Epithelial cell of prostate (primary cell): ENCODE results near the gene NR5A2.
"Not testable (repeated sequence)": the region's sequence is repeated elsewhere in the genome, so short reads cannot be mapped to it uniquely, and the experiment has no call there.

Experiments
- DNase-seq: peaks from one replicate; pipeline ENCODE4 v3.0.0-alpha.2; 2011; ENCODE audit warnings: low read depth, low spot score
- H3K27ac ChIP-seq: fragments of 450-650 bp; 2 replicates; pipeline ENCODE4 v1.5.1; 2017; ENCODE audit warnings: mild to moderate bottlenecking

The NR5A2 gene

GRCh38 chr1:200182701-200183100 lies 155.2 kb downstream of the NR5A2 start:
- H3K27ac ChIP-seq = peak overlapping the region; percentile 68
- DNase-seq = no peak

- no peak for DNase-seq
- peak overlapping the region; percentile 33 for H3K27ac ChIP-seq
Observed at GRCh38 chr1:200183637-200184036, 156.1 kb downstream of the NR5A2 start.

GRCh38 chr1:200184196-200184595 lies 156.7 kb downstream of the NR5A2 start:
- DNase-seq = peak; percentile 94
- peak overlapping the region; percentile 33 for H3K27ac ChIP-seq

- DNase-seq, H3K27ac ChIP-seq: not testable (repeated sequence)
Observed at GRCh38 chr1:200185191-200185590, 157.7 kb downstream of the NR5A2 start.

- not testable (repeated sequence) for H3K27ac ChIP-seq, DNase-seq
Observed at GRCh38 chr1:200187332-200187731, 159.8 kb downstream of the NR5A2 start.

- no peak overlapping the region for H3K27ac ChIP-seq
- DNase-seq = no peak
Observed at GRCh38 chr1:200191993-200192392, 164.5 kb downstream of the NR5A2 start.

GRCh38 chr1:200194477-200194876 lies 167.0 kb downstream of the NR5A2 start:
- no peak overlapping the region for H3K27ac ChIP-seq
- no peak for DNase-seq

- no peak for DNase-seq
- H3K27ac ChIP-seq = no peak overlapping the region
Observed at GRCh38 chr1:200198236-200198635, 170.7 kb downstream of the NR5A2 start.

- H3K27ac ChIP-seq = peak overlapping the region; percentile 80
- no peak for DNase-seq
Observed at GRCh38 chr1:200205216-200205995, 177.9 kb downstream of the NR5A2 start.

GRCh38 chr1:200206340-200206739 lies 178.8 kb downstream of the NR5A2 start:
- peak; percentile 57 for DNase-seq
- peak overlapping the region; percentile 80 for H3K27ac ChIP-seq

- no peak for DNase-seq
- peak overlapping the region; percentile 80 for H3K27ac ChIP-seq
Observed at GRCh38 chr1:200206761-200207160, 179.3 kb downstream of the NR5A2 start.

GRCh38 chr1:200207711-200208126 lies 180.2 kb downstream of the NR5A2 start:
- DNase-seq = no peak
- peak overlapping the region; percentile 80 for H3K27ac ChIP-seq

GRCh38 chr1:200211157-200211556 lies 183.6 kb downstream of the NR5A2 start:
- peak; percentile 64 for DNase-seq
- H3K27ac ChIP-seq = peak overlapping the region; percentile 38

- DNase-seq = no peak
- H3K27ac ChIP-seq = no peak overlapping the region
Observed at GRCh38 chr1:200213392-200213791, 185.9 kb downstream of the NR5A2 start.

GRCh38 chr1:200213921-200214320 lies 186.4 kb downstream of the NR5A2 start:
- DNase-seq = no peak
- no peak overlapping the region for H3K27ac ChIP-seq

GRCh38 chr1:200215350-200215749 lies 187.8 kb downstream of the NR5A2 start:
- H3K27ac ChIP-seq = no peak overlapping the region
- no peak for DNase-seq

GRCh38 chr1:200217703-200218102 lies 190.2 kb downstream of the NR5A2 start:
- no peak overlapping the region for H3K27ac ChIP-seq
- no peak for DNase-seq

GRCh38 chr1:200221614-200222282 lies 194.2 kb downstream of the NR5A2 start:
- DNase-seq = no peak
- H3K27ac ChIP-seq = no peak overlapping the region

- no peak overlapping the region for H3K27ac ChIP-seq
- no peak for DNase-seq
Observed at GRCh38 chr1:200223207-200223606, 195.7 kb downstream of the NR5A2 start.

- DNase-seq = no peak
- H3K27ac ChIP-seq = no peak overlapping the region
Observed at GRCh38 chr1:200223613-200224012, 196.1 kb downstream of the NR5A2 start.

GRCh38 chr1:200224315-200224714 lies 196.8 kb downstream of the NR5A2 start:
- H3K27ac ChIP-seq = no peak overlapping the region
- peak; percentile 56 for DNase-seq
